Caco-2 (cell line): Measurements from ENCODE around the gene CCNB1. TPM values are rescaled to one million over a fixed set of nuclear protein-coding genes. Genes with fewer than 3 reads are reported as not detected.

Experiments
- BruUV-seq: library from RNA; stranded (reverse); fragments of 400-500 nt; replicated peaks from 2 replicates; lab custom pipeline; 2021; lab: Mats Ljungman, UMichigan
- CTCF ChIA-PET: fragments of 300-600 bp; sonication (Branson Sonifier 250); formaldehyde crosslinking; loops from one replicate; lab custom pipeline; 2022; ENCODE audit warnings: antibody characterized with exemption; lab: Charles Lee
- POLR2A ChIA-PET: fragments of 300-600 bp; sonication (Branson Sonifier 250); formaldehyde crosslinking; loops from one replicate; lab custom pipeline; 2022; ENCODE audit warnings: antibody characterized with exemption; lab: Charles Lee
- DNase-seq, 2 experiments: peaks; one replicate each; pipeline versions ENCODE4 v3.0.0 to v3.0.0-alpha.2; 2020 to 2022
- H3K27me3 ChIP-seq: replicated peaks from 2 replicates; pipeline ENCODE4 v1.6.0; 2011; ENCODE audit warnings: low read length; ENCODE audit not compliant: control insufficient read depth, insufficient read depth
- H3K36me3 ChIP-seq: 2 replicates; pipeline ENCODE4 v1.5.1; 2011; ENCODE audit warnings: low read length; ENCODE audit not compliant: control insufficient read depth, insufficient read depth
- H3K4me1 ChIP-seq: fragments of 250-450 bp; sonication (Bioruptor Pico); 2 replicates; pipeline ENCODE4 v1.5.1; 2020; ENCODE audit warnings: mild to moderate bottlenecking
- H3K4me3 ChIP-seq: 2 replicates; pipeline ENCODE4 v1.5.1; 2011; ENCODE audit warnings: low read depth, mild to moderate bottlenecking, control low read depth, low read length
- H3K9me3 ChIP-seq: fragments of 250-450 bp; sonication (Bioruptor Pico); 2 replicates; pipeline ENCODE4 v1.5.1; 2020; ENCODE audit warnings: mild to moderate bottlenecking, moderate library complexity
- H3K27ac Mint-ChIP-seq: one replicate; pipeline ENCODE4 v1.8.0; 2022; ENCODE audit warnings: mixed read lengths; ENCODE audit not compliant: unreplicated experiment
- H3K27me3 Mint-ChIP-seq: one replicate; pipeline ENCODE4 v1.8.0; 2022; ENCODE audit warnings: mixed read lengths; ENCODE audit not compliant: insufficient read depth, unreplicated experiment
- H3K36me3 Mint-ChIP-seq: one replicate; pipeline ENCODE4 v1.8.0; 2022; ENCODE audit warnings: mild to moderate bottlenecking, mixed read lengths; ENCODE audit not compliant: insufficient read depth, unreplicated experiment
- H3K4me1 Mint-ChIP-seq: one replicate; pipeline ENCODE4 v1.8.0; 2022; ENCODE audit warnings: low read depth, mixed read lengths; ENCODE audit not compliant: unreplicated experiment
- H3K4me3 Mint-ChIP-seq: one replicate; pipeline ENCODE4 v1.8.0; 2022; ENCODE audit warnings: mild to moderate bottlenecking, moderate library complexity, mixed read lengths; ENCODE audit not compliant: unreplicated experiment
- H3K9me3 Mint-ChIP-seq: one replicate; pipeline ENCODE4 v1.8.0; 2022; ENCODE audit warnings: mixed read lengths; ENCODE audit not compliant: unreplicated experiment
- intact Hi-C: fragments of 100-400 bp; cut with micrococcal nuclease; formaldehyde crosslinking; loops from one replicate; pipeline ENCODE4 v1.10.0; 2022; ENCODE audit not compliant: unreplicated experiment
- total RNA-seq: library from RNA; stranded (reverse); gene quantifications from 2 replicates; pipeline ENCODE4 v1.2.3, GENCODE V29; 2022
- TF ChIP-seq, protein P1 (sequence below), 2 experiments: fragments of 200-600 bp in 1 of 2; IDR thresholded peaks; 1 replicate in 1 of 2; 2 replicates in 1 of 2; pipeline versions ENCODE4 v1.5.1 to v1.8.0; 2011 to 2022; ENCODE audit warnings: antibody characterized with exemption in 1 of 2, control low read depth in 1 of 2, inconsistent platforms in 1 of 2, low read depth in 1 of 2, low read length in 1 of 2, mild to moderate bottlenecking in 1 of 2, moderate library complexity in 1 of 2; ENCODE audit not compliant: insufficient read depth in 1 of 2, severe bottlenecking in 1 of 2, unreplicated experiment in 1 of 2

Gene CCNB1
- total RNA-seq, 1 experiment from 2014 or later, result 338 TPM

- H3K9me3 Mint-ChIP-seq, result no peaks in the 10 kb centered on the region
- no peaks in the 10 kb centered on the region for H3K36me3 ChIP-seq
- DNase-seq, result peak in 1 of 2 experiments; percentile 29
- ChIA-PET POLR2A (interaction anchor here (0.6 kb wide), 1 partner anchor 37 kb away, joined by 3 read pairs; the partner anchor contains the start of gene CCNB1), CTCF (interaction anchor here (0.9 kb wide), 1 partner anchor 37 kb away, joined by 7 read pairs; the partner anchor contains the start of gene SLC30A5)
- no peak overlapping the region for H3K4me3 Mint-ChIP-seq
- H3K27me3 Mint-ChIP-seq, result no peaks in the 10 kb centered on the region
- peaks cover 33% of the 10 kb centered on the region for H3K36me3 Mint-ChIP-seq
- H3K27ac Mint-ChIP-seq, result no peak overlapping the region
- H3K9me3 ChIP-seq, result no peaks in the 10 kb centered on the region
- no peaks in the 10 kb centered on the region for H3K27me3 ChIP-seq
- TF ChIP-seq, protein P1, sequence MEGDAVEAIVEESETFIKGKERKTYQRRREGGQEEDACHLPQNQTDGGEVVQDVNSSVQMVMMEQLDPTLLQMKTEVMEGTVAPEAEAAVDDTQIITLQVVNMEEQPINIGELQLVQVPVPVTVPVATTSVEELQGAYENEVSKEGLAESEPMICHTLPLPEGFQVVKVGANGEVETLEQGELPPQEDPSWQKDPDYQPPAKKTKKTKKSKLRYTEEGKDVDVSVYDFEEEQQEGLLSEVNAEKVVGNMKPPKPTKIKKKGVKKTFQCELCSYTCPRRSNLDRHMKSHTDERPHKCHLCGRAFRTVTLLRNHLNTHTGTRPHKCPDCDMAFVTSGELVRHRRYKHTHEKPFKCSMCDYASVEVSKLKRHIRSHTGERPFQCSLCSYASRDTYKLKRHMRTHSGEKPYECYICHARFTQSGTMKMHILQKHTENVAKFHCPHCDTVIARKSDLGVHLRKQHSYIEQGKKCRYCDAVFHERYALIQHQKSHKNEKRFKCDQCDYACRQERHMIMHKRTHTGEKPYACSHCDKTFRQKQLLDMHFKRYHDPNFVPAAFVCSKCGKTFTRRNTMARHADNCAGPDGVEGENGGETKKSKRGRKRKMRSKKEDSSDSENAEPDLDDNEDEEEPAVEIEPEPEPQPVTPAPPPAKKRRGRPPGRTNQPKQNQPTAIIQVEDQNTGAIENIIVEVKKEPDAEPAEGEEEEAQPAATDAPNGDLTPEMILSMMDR (IDR thresholded peaks at IDR 0.05; ENCODE audit: insufficient read depth in 1 of 2, low read depth in 1 of 2, low read length in 1 of 2, severe bottlenecking in 1 of 2, unreplicated experiment in 1 of 2), result no peak
- no peak overlapping the region for H3K4me3 ChIP-seq
- BruUV-seq, result no TSS peak
- H3K4me1 Mint-ChIP-seq, result peaks cover 5% of the 10 kb centered on the region
- H3K4me1 ChIP-seq, result peaks cover 24% of the 10 kb centered on the region
- intact Hi-C loops, result loop anchor here (2.0 kb wide), 1 partner anchor 37 kb away; the partner anchor contains the start of gene CCNB1
Observed at GRCh38 chr5:69130241-69130640, 36.7 kb upstream of the CCNB1 start.

DNA sequence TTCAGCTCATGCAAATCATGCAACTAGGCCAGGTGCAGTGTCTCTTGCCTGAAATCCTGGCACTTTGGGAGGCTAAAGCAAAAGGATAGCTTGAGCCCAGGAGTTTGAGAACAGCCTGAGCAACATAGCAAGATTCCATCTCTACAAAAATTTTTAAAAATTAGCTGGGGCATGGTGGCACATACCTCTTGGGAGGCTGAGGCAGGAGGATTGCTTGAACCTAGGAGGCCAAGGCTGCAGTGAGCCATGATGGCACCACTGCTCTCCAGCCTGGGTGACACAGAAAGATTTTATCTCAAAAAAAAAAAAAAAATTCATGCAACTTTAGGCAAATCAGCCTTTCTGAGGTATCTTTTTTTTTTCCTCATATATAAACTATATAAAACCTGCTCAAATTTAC, 35.6 kb upstream of the CCNB1 start:
- BruUV-seq, result no TSS peak
- Histone ChIP-seq H3K27me3 (no peaks in the 10 kb centered on the region), H3K36me3 (no peaks in the 10 kb centered on the region), H3K4me3 (no peak overlapping the region), H3K9me3 (no peaks in the 10 kb centered on the region), H3K4me1 (peaks cover 26% of the 10 kb centered on the region)
- no peaks in the 10 kb centered on the region for H3K27me3 Mint-ChIP-seq
- peaks cover 27% of the 10 kb centered on the region for H3K36me3 Mint-ChIP-seq
- H3K27ac Mint-ChIP-seq, result no peak overlapping the region
- DNase-seq, result no peak
- H3K9me3 Mint-ChIP-seq, result no peaks in the 10 kb centered on the region
- no peak overlapping the region for H3K4me3 Mint-ChIP-seq
- TF ChIP-seq, protein P1 (IDR thresholded peaks at IDR 0.05; ENCODE audit: insufficient read depth in 1 of 2, low read depth in 1 of 2, low read length in 1 of 2, severe bottlenecking in 1 of 2, unreplicated experiment in 1 of 2), result no peak
- intact Hi-C loops, result loop anchor here (2.0 kb wide), 1 partner anchor 35 kb away; the partner anchor contains the start of gene CCNB1
- peaks cover 12% of the 10 kb centered on the region for H3K4me1 Mint-ChIP-seq
- CTCF ChIA-PET, result no interaction called here
- POLR2A ChIA-PET, result no interaction called here

DNA sequence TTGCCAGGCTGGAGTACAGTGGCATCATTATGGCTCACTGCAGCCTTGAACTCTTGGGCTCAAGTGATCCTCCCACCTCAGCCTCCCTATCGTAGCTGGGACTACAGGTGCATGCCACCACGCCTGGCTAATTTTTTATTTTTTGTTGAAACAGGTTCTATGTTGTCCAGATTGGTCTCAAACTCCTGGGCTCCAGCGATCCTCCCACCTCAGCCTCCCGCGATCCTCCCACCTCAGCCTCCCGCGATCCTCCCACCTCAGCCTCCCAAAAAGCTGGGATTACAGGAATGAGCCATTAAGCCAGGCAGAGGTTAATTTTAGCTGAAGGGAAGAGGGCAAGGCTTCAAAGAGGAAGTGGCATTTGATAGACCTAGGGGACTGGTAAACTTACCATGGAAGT, 32.8 kb upstream of the CCNB1 start:
- no peaks in the 10 kb centered on the region for H3K27me3 Mint-ChIP-seq
- no peaks in the 10 kb centered on the region for H3K27me3 ChIP-seq
- H3K36me3 ChIP-seq, result no peaks in the 10 kb centered on the region
- H3K4me3 Mint-ChIP-seq, result no peak overlapping the region
- intact Hi-C loops, result no loop called here
- H3K9me3 Mint-ChIP-seq, result no peaks in the 10 kb centered on the region
- peaks cover 6% of the 10 kb centered on the region for H3K36me3 Mint-ChIP-seq
- H3K27ac Mint-ChIP-seq, result no peak overlapping the region
- H3K4me3 ChIP-seq, result no peak overlapping the region
- no peak for DNase-seq
- H3K9me3 ChIP-seq, result no peaks in the 10 kb centered on the region
- TF ChIP-seq, protein P1 (IDR thresholded peaks at IDR 0.05; ENCODE audit: insufficient read depth in 1 of 2, low read depth in 1 of 2, low read length in 1 of 2, severe bottlenecking in 1 of 2, unreplicated experiment in 1 of 2), result no peak
- H3K4me1 Mint-ChIP-seq, result peaks cover 15% of the 10 kb centered on the region
- ChIA-PET CTCF (no interaction called here), POLR2A (no interaction called here)
- peaks cover 27% of the 10 kb centered on the region for H3K4me1 ChIP-seq
- BruUV-seq, result no TSS peak
